ENCODE results near the gene CCDC93. TPM values are rescaled to one million over a fixed set of nuclear protein-coding genes. Genes with fewer than 3 reads are reported as not detected.

Gene CCDC93
- total RNA-seq, 1 donor from 2014 or later = 39.1 TPM

DNA sequence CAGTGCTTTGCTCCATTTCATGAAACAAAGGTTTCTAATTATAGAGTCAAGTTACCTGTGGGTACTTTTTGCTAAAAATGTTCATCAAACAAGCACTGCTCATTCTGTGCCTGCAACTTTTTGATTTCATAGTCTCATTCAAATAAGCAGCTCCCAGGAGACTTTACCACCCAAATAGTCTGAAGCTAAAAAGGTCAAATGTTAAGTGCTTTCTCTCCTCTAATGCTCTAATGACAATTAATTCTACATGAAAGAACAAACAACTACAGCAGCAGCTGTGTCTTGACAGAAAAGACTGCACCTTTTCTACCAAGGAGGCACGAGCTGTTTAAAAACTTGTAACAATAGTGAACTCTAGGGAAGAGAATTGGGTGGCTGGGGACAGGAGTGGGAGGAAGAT lies 65.3 kb downstream of the CCDC93 start:
- no peak for DNase-seq (ENCODE audit: low read depth, low spot score)
- H3K27me3 Mint-ChIP-seq (ENCODE audit: low read depth) = no peaks in the 10 kb centered on the region
- TF ChIP-seq, protein P1, sequence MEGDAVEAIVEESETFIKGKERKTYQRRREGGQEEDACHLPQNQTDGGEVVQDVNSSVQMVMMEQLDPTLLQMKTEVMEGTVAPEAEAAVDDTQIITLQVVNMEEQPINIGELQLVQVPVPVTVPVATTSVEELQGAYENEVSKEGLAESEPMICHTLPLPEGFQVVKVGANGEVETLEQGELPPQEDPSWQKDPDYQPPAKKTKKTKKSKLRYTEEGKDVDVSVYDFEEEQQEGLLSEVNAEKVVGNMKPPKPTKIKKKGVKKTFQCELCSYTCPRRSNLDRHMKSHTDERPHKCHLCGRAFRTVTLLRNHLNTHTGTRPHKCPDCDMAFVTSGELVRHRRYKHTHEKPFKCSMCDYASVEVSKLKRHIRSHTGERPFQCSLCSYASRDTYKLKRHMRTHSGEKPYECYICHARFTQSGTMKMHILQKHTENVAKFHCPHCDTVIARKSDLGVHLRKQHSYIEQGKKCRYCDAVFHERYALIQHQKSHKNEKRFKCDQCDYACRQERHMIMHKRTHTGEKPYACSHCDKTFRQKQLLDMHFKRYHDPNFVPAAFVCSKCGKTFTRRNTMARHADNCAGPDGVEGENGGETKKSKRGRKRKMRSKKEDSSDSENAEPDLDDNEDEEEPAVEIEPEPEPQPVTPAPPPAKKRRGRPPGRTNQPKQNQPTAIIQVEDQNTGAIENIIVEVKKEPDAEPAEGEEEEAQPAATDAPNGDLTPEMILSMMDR (conservative IDR thresholded peaks at IDR 0.05) = no peak
- no peak overlapping the region for H3K4me3 Mint-ChIP-seq
- H3K9me3 Mint-ChIP-seq = no peaks in the 10 kb centered on the region
- peaks cover 4% of the 10 kb centered on the region for H3K36me3 Mint-ChIP-seq (ENCODE audit: low read depth)
- no peak overlapping the region for H3K27ac Mint-ChIP-seq (ENCODE audit: unreplicated experiment)
- H3K4me1 Mint-ChIP-seq = no peaks in the 10 kb centered on the region

DNA sequence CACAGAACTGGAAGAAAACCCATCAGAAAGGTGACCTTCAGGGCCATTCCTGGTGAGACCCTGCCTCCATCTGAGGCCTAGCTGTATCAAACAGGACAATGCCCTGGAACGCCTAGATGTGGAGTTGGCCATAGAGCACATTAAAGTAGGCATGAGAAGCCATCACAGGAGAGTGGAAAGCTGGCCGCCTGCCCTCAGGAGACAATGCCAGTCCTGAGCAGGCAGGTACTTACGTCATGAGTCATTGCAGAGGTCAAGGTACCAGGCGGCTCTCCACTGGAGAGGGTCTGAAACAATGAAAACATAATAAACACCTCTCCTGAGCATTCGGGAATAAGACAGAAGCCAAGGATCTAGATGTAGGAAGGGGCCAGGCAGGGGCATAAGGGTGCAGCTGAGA lies 68.6 kb downstream of the CCDC93 start:
- Mint-ChIP-seq H3K4me1 (no peaks in the 10 kb centered on the region), H3K36me3 (ENCODE audit: low read depth) (peaks cover 5% of the 10 kb centered on the region)
- TF ChIP-seq, protein P1 (conservative IDR thresholded peaks at IDR 0.05) = no peak

DNA sequence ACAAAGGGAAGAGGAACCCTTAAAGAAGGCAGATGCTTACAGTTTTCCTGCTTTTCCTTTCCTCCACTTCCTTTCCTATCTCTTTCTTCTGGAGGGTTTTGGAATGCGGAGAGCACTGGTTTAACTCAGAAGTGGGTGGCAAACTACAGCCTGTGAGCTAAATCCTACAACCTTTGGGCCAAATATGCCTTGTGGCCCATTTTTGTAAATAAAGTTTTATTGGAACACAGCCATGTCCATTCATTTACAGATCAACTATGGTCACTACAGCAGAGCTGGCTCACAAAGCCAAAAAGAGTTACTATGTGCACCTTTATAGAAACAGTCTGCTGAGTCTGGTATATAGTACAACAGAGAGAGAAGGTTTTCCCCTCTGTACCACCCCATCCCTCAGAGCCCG lies 69.1 kb downstream of the CCDC93 start:
- no peak for DNase-seq (ENCODE audit: low read depth, low spot score)
- Mint-ChIP-seq H3K4me1 (no peaks in the 10 kb centered on the region), H3K27me3 (ENCODE audit: low read depth) (no peaks in the 10 kb centered on the region), H3K4me3 (no peak overlapping the region), H3K9me3 (no peaks in the 10 kb centered on the region), H3K36me3 (ENCODE audit: low read depth) (peaks cover 7% of the 10 kb centered on the region), H3K27ac (ENCODE audit: unreplicated experiment) (no peak overlapping the region)
- TF ChIP-seq, protein P1 (conservative IDR thresholded peaks at IDR 0.05) = no peak

More for the DNA sequence above, 68.6 kb downstream of the CCDC93 start:
- no peak overlapping the region for H3K27ac Mint-ChIP-seq (ENCODE audit: unreplicated experiment)
- no peaks in the 10 kb centered on the region for H3K9me3 Mint-ChIP-seq
- H3K27me3 Mint-ChIP-seq (ENCODE audit: low read depth) = no peaks in the 10 kb centered on the region
- no peak overlapping the region for H3K4me3 Mint-ChIP-seq
- DNase-seq (ENCODE audit: low read depth, low spot score) = no peak

DNA sequence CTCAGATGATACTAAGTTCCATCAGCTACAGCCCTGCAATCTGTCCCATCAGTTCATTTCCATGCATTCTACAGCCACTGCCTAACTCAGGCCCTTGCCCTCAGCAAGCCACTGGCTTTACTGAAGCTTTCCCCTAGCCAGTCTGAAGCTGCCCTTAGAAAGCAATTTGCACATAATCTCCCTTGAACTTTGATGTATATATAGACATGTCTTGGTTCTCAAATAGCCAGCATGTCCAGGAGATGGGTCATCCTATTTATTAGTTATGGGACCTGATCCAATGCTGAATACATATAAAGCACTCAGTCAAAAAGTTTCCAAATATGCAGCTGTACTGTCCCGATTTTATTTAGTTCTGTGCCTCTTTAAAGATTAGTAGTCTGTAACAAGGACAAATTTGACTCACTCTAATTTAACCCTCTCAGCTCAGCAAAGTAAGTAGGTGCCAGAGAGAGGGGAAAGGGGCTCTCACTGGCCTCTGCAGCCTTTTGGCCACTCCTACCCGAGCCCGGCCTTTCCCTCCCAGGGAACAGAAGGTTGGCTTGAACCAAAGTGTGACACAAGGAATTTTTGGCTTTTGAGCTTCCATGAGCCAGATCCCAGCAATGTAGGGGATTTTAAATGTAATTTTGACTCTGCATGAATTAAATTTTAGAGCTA lies 70.7 kb downstream of the CCDC93 start:
- Mint-ChIP-seq H3K36me3 (ENCODE audit: low read depth) (peaks cover 7% of the 10 kb centered on the region), H3K27ac (ENCODE audit: unreplicated experiment) (no peak overlapping the region), H3K9me3 (no peaks in the 10 kb centered on the region), H3K27me3 (ENCODE audit: low read depth) (no peaks in the 10 kb centered on the region), H3K4me1 (no peaks in the 10 kb centered on the region), H3K4me3 (no peak overlapping the region)
- DNase-seq (ENCODE audit: low read depth, low spot score) = no peak
- TF ChIP-seq, protein P1 (conservative IDR thresholded peaks at IDR 0.05) = no peak

DNA sequence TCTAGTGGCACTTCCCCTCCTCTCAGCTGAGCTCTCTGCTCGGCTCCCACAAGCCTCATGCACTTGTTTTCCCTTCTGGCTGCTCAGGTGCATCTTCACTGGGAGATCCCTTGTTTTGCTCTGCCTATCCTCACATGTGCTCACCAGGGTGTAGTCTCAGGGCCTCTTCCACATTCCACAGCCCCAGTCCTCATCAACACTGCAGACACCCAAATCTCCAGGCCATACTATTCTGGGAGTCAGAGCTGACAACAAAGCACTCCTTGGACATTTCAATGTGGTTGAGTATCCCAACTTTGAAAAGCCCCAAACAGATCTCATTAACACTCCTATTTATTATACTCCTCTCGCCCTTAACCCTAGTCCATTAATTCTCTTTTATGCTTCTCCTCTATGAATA lies 71.3 kb downstream of the CCDC93 start:
- Mint-ChIP-seq H3K27ac (ENCODE audit: unreplicated experiment) (no peak overlapping the region), H3K9me3 (no peaks in the 10 kb centered on the region), H3K4me1 (no peaks in the 10 kb centered on the region), H3K36me3 (ENCODE audit: low read depth) (peaks cover 7% of the 10 kb centered on the region), H3K27me3 (ENCODE audit: low read depth) (no peaks in the 10 kb centered on the region), H3K4me3 (no peak overlapping the region)
- TF ChIP-seq, protein P1 (conservative IDR thresholded peaks at IDR 0.05) = no peak
- DNase-seq (ENCODE audit: low read depth, low spot score) = no peak
